Glomerular visceral epithelial cell (primary cell): ENCODE measurements around the gene SART1.
"Not testable (repeated sequence)": the region's sequence is repeated elsewhere in the genome, so short reads cannot be mapped to it uniquely, and the experiment has no call there.

ENCODE experiments used
- DNase-seq: peaks from one replicate; pipeline ENCODE4 v3.0.0-alpha.2; 2016; ENCODE audit errors: extremely low spot score

SART1 gene

DNA sequence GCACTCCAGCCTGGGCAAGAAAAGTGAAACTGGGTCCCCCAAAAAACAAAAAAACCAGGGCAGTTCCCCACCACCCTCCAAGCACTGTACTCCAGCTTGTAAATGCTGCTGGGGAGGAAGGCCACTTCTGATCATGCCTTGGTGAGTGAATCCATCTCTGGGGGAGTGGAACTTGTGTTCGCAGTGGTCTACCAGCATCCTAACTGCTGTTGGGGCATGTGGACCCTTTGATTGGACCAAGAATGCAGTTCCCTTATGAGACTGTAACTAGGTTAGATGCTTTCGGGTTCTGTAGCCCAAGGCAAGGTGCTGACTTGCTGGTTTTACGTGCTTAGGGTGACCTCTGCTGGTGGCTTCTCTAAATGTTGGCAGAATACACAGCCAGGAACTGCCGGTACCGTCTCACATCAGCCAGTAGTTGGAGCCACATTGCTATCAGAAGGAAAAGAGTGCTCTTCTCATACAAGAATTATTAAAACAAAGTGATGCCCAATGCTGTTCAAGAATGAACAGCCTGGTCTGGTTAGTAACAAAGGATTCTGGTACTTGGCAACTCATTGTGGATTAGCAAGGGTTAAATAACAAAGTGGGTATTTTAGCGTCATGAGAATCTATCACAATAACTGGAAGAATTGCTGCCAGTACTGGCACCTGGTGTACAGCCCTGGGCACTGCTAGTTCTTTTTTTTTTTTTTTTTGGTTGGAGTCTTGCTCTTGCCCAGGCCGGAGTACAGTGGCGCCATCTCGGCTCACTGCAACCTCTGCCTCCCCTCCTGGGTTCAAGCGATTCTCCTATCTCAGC lies 27.5 kb downstream of the SART1 start:
- peak; percentile 95 for DNase-seq

DNA sequence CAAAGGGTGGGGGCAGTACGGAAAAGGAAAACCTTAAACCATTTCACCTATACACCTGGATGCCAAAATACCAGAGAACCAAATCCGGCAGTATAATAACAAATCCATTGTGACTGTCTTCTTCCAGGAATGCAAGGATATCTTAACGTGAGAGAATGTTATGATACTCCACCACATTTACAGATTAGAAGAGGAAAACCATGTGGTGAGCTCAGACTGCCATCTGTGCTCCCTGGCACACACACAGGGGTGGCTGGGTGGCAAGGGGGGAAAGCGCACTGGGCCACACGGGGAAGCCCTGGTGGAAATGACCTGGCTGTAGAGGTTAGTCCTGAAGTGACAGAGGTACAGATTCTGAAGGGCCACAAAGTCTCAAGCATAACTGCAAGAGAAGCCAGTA lies 30.5 kb downstream of the SART1 start:
- DNase-seq: no peak

DNA sequence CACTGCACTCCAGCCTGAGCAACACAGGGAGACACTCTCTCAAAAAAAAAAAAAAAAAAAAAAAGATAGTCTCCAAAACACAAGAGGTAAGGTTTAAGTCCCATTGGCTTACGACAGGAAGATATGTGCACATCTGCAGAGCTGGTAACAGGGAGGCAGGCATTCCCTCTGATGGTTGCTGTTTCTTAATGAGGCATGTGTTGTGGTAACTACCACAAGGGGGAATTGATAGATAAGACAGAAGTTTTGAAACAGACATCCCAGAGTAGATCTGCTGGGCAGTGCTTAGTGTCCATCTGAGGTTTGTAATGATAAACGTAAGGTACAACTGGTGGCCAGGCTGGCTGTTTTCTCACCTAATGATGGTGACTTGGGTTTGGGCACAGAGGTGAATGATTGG lies 35.8 kb downstream of the SART1 start:
- DNase-seq: no peak

DNA sequence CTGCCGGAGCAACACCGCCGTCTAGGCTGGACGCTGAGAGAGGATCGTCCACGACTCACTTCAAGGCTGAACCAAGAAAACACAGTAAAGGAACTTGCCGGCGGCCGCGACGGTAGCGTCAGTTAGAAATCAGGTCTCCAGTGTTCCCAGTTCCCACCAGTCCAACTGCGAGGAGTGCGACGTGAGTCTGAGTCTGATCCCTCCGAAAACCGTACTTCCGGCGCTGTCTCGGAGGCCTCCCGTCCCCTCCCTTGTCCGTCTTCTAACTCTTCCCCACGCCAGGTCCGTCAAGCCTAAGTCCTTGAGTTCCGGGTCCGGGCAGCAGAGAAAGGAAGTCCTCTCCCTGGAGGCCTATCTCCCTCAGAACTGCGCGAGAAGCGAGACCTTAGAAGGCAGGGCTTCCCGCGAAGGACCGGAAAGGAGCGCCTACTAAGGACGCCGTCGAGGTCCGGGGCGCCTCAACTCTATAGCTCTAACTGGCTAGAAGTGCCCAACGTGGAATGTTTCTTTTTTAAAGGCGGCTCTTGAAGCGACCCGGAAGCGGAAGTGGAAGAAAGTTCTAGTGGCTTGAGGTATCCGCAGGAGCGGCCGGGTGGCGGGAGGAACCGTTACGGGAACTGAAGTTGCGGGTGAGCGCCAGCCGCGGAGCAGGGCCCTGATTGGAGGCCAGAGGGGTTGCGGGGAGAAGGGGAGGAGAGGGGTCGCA lies 40.6 kb downstream of the SART1 start, which contains the start of the genes BANF1 and EIF1AD:
TSS of gene BANF1 (plus strand) at position 562 of the 706 bp plus-strand sequence. CDS start 748 bp downstream, outside the sequence.
TSS of gene EIF1AD (minus strand) at position 216 of the 706 bp plus-strand sequence. CDS start 1,768 bp downstream, outside the sequence.
- peak; percentile 96 for DNase-seq

GRCh38 chr11:66002648-66003225 lies 41.2 kb downstream of the SART1 start:
- DNase-seq: no peak

DNA sequence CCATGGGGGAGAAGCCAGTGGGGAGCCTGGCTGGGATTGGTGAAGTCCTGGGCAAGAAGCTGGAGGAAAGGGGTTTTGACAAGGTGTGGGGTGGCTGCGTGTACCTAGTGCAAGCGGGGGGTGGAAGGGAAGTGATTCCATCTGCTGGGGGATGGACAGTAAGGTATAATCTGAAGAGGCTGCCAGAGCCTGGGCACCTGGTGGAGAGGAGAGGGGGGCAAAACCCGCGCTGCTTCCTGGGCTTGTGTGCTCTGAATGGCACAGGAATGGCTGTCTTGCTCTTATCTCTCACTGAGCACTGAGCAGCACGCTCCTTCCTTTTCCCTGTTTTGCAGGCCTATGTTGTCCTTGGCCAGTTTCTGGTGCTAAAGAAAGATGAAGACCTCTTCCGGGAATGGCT lies 41.8 kb downstream of the SART1 start:
- DNase-seq: no peak

DNA sequence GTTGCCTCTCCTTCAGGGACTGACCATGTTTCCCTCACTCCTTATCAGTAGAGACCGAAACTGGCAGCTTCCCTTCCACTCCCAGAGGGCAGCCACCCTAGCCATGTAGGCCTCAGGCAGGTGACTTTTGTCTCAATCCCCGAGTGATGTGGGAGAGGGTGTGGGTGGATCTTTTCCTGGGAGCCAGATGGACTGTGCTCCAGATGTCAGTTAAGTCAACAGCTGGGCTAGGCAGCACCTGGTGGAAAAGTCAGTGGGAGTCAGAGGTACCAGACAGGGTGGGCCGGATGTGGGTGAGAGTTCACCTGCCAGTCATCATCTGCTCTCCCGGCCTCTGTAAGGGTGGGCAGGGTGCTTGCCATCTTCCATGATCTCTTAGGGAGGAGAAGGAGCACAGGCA lies 42.7 kb downstream of the SART1 start:
- no peak for DNase-seq

DNA sequence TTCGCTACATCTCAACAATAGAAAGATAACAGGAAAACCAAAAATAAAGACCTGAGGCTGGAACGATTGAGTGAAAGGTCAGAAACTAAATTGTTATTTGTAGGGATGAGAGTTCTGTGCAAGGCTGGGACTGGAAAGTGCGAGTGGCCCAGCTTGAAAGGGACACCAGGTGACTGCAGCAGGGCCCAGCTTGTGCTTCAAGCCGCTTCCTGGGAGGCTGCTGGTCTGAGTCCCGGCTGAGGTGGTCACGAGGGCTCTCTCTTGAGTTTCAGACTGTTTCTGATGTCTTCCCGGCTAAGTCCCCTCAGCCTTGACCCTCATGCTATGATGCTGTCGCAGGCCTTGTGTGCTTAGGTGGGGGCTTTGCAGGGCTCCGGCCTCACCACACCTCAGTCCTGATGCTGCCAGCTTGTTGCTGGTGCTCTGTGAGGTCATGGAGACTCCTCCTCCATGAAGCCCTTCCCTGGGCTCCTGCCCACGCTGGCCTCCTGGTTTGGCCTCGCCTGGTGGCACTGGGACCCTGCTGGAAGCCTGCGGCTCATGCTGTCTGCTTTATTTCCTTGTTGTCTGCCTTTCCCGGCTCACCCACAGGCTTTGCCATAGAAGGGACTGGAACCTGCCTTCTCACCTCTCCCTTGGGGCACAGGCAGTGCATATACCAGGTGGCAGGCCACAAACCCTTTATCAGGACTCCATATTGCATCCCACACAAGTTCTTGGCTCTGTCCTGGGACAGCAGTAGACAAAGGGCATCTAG lies 44.8 kb downstream of the SART1 start:
- DNase-seq: no peak

- DNase-seq: no peak
Measured at GRCh38 chr11:66006891-66007176, 45.3 kb downstream of the SART1 start.

DNA sequence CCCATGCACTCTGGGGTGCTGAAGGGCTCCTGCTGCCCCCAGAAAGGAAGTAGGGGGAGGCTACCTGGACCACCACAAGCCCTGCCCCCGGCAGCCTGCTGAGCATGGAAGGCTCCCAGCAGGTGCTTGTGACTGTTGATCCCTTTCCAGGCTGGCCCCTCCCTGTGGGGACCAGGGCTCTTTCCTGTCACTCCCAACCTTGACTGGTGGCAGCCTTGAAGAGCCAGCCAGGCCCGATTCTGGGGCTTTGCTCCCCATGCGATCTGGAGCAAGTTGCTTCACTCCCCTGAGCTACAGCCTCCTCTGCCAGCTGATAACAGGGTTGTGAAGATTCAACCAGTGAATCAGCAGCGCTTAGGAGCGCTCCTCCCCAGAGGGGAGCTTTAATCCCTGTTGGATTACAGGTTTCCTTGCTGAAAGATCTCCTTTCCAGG lies 45.7 kb downstream of the SART1 start:
- DNase-seq: no peak

DNA sequence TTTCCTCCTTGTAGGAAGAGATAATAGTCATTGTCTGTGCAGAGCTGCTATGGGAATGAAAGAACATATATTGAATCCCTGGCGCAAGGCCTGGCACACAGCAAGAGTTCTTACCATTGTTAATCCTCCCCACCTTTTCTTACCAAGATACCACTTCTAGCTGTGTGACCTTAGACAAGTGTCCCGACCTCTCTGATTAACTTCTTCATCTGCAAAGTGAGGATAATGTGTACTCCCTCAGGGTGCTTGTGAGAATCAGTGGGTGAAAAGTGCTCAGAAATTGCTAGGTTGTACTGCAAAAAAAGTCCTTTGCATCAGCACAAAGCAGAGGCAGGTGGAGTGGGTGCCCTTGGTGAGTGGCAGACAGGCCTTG lies 46.5 kb downstream of the SART1 start:
- DNase-seq: no peak

GRCh38 chr11:66008468-66009101 lies 47.1 kb downstream of the SART1 start:
- DNase-seq: peak; percentile 64

- DNase-seq: not testable (repeated sequence)
Measured at GRCh38 chr11:66010036-66010435, 48.5 kb downstream of the SART1 start.

DNA sequence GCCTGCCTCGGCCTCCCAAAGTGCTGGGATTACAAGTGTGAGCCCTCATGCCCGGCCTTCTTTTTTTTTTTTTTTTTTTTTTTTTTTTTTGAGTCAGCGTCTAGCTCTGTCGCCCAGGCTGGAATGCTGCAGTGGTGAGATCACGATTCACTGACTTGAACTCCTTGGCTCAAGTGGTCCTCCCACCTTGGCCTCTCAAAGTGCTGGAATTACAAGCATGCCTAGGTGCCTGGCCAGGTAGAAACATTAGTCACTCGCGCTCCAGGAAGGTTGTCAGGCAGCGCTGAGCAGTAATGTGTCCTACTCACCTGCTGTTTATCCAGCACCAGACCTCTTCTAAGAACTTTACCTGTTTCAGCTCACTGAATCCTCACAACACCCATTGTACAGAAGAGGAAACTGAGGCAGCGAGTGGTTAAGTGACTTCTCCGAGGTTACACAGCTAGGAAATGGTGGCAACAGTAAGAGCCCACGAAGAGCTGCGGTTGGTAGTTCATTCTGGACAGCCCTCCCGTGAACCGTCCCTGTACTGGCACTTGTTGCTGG lies 49.8 kb downstream of the SART1 start:
- DNase-seq: peak; percentile 81

DNA sequence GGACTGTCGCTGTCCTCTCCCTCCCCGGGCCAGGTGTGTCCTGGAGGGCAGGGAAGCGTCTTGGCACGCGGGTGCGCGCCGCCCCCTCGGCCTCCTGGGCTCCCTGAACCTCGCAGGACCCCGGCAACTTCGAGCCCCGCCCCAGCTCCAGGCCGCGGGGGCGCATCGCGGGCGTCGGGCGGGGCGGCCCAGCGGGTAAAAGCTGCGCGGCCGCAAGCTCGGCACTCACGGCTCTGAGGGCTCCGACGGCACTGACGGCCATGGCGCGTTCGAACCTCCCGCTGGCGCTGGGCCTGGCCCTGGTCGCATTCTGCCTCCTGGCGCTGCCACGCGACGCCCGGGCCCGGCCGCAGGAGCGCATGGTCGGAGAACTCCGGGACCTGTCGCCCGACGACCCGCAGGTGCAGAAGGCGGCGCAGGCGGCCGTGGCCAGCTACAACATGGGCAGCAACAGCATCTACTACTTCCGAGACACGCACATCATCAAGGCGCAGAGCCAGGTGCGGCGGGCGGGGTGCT lies 50.3 kb downstream of the SART1 start, which contains the start of gene CST6:
TSS of gene CST6 (plus strand) at position 224 of the 519 bp plus-strand sequence. CDS start at position 261, 37 bp downstream.
- DNase-seq: no peak

DNA sequence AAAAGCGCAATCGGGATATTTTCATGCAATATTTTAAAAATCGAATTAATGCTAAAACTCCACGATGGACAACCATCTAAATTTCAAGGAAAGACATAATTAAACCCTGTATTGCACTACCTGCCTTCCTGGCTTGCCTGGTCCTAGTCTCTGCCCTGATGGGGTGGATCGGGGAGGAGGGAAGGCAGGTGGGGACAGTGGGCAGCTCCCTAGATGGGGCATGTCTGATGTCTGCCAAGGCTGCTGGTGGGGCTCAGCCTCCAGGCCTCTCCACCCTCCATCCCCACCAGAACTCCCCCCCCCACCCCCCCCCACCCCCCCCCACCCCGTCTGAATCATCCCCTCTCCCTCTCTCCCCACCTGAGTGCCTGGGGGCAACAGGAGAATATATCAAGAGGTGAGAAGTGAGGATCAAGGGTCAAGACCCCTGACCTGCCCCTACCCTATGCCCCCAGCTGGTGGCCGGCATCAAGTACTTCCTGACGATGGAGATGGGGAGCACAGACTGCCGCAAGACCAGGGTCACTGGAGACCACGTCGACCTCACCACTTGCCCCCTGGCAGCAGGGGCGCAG lies 50.9 kb downstream of the SART1 start:
- no peak for DNase-seq

DNA sequence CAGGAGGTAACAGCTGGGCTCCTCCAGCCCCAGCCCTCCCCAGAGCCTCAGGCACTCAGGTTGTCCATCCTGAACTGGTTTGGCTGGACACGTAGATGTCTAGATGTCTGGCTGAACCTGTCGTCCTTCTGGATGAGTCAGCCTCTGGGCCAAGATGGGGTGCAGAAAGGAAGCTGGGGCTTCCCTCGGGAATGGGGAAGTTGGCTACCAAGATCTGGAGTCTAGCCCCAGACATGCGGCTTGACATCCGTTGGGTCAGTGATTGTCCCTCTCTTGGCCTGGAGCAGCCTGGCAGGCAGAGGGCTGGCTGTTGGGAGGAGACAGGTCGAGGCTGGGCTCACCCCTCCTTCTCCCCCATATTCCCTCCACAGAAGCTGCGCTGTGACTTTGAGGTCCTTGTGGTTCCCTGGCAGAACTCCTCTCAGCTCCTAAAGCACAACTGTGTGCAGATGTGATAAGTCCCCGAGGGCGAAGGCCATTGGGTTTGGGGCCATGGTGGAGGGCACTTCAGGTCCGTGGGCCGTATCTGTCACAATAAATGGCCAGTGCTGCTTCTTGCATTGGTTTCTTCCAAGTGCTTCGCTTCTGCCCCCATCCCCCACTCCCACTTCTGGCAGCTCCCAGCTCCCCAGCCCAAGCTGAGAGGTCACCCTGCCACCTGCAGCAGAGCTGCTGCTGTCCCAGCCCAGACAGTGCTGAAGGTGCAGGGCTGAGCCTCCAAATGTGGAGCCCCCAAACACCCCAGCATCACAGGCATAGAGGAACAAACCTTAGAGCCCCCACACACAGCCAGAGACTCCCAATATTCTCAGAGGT lies 51.6 kb downstream of the SART1 start:
- peak; percentile 23 for DNase-seq

GRCh38 chr11:66013762-66014100 lies 52.2 kb downstream of the SART1 start:
- DNase-seq: no peak

- DNase-seq: no peak
Measured at GRCh38 chr11:66014804-66015453, 53.4 kb downstream of the SART1 start.
